HepG2 (cell line): ENCODE data around the gene SCYGR5. TPM values are rescaled to one million over a fixed set of nuclear protein-coding genes. Genes with fewer than 3 reads are reported as not detected.
A peak's percentile ranks its signal among the peaks of the same experiment; 100 is the strongest.

Experiments used
- CBX5 ChIP-seq: sonication (generic); formaldehyde crosslinking; IDR thresholded peaks from 2 replicates; pipeline ENCODE4 v1.4.0; 2020; ENCODE audit warnings: missing genetic modification reagents, borderline replicate concordance
- FOXC1 ChIP-seq: sonication (generic); formaldehyde crosslinking; IDR thresholded peaks from 2 replicates; pipeline ENCODE4 v1.8.0; 2022; ENCODE audit warnings: mild to moderate bottlenecking, missing genetic modification reagents, borderline replicate concordance
- FOXO1 ChIP-seq: sonication (generic); formaldehyde crosslinking; IDR thresholded peaks from 2 replicates; pipeline ENCODE4 v1.4.0; 2020; ENCODE audit warnings: missing genetic modification reagents
- KDM3A ChIP-seq: IDR thresholded peaks from 2 replicates; pipeline ENCODE4 v1.6.1; 2018; ENCODE audit warnings: low read depth, missing compliant biosample characterization
- MIER2 ChIP-seq: IDR thresholded peaks from 2 replicates; pipeline ENCODE4 v1.6.1; 2016; ENCODE audit warnings: missing biosample characterization, missing genetic modification reagents
- MIER3 ChIP-seq: IDR thresholded peaks from 2 replicates; pipeline ENCODE4 v1.6.1; 2016; ENCODE audit warnings: missing compliant biosample characterization, borderline replicate concordance
- NFYC ChIP-seq: IDR thresholded peaks from 2 replicates; pipeline ENCODE4 v1.6.1; 2016; ENCODE audit warnings: missing genetic modification reagents, missing compliant biosample characterization
- PCBP1 ChIP-seq: fragments of 200-400 bp; formaldehyde crosslinking; IDR thresholded peaks from 2 replicates; pipeline ENCODE4 v1.6.1; 2017; ENCODE audit warnings: mild to moderate bottlenecking, low read depth, low read length, borderline replicate concordance
- RAD51 ChIP-seq: fragments of 450-650 bp; IDR thresholded peaks from 2 replicates; pipeline ENCODE4 v1.6.1; 2016; ENCODE audit warnings: borderline replicate concordance
- RFX5 ChIP-seq: IDR thresholded peaks from 2 replicates; pipeline ENCODE4 v1.6.1; 2011; ENCODE audit warnings: low read depth, low read length, improper control_type of control experiment
- SMYD3 ChIP-seq: sonication (generic); formaldehyde crosslinking; IDR thresholded peaks from 2 replicates; pipeline ENCODE4 v1.8.1; 2023; ENCODE audit warnings: mild to moderate bottlenecking, missing genetic modification reagents
- XRCC5 ChIP-seq: fragments of 200-400 bp; formaldehyde crosslinking; optimal IDR thresholded peaks from 2 replicates; pipeline ENCODE3; 2017; ENCODE audit warnings: mild to moderate bottlenecking, low read length
- ZKSCAN8 ChIP-seq: IDR thresholded peaks from 2 replicates; pipeline ENCODE4 v1.6.1; 2016; ENCODE audit warnings: borderline replicate concordance, missing genetic modification reagents, missing compliant biosample characterization
- ZMYM4 ChIP-seq: sonication (generic); formaldehyde crosslinking; IDR thresholded peaks from 2 replicates; pipeline ENCODE4 v1.8.1; 2023; ENCODE audit warnings: mild to moderate bottlenecking, missing genetic modification reagents
- ZNF101 ChIP-seq: sonication (generic); formaldehyde crosslinking; IDR thresholded peaks from 2 replicates; pipeline ENCODE4 v1.4.0; 2020; ENCODE audit warnings: mild to moderate bottlenecking, low read depth, missing genetic modification reagents, borderline replicate concordance
- ZNF44 ChIP-seq: sonication (generic); formaldehyde crosslinking; IDR thresholded peaks from 2 replicates; pipeline ENCODE4 v1.5.1; 2020; ENCODE audit warnings: mild to moderate bottlenecking, missing genetic modification reagents
- ZNF543 ChIP-seq: sonication (generic); formaldehyde crosslinking; IDR thresholded peaks from 2 replicates; pipeline ENCODE4 v1.4.0; 2020; ENCODE audit warnings: mild to moderate bottlenecking, missing genetic modification reagents
- ZNF788 ChIP-seq: sonication (generic); formaldehyde crosslinking; IDR thresholded peaks from 2 replicates; pipeline ENCODE4 v1.5.0; 2020; ENCODE audit warnings: mild to moderate bottlenecking, missing genetic modification reagents, borderline replicate concordance
- polyA plus RNA-seq, 8 experiments: library from polyadenylated mRNA; depleted of rRNA in 3 of 8; stranded (reverse) in 7 of 8; unstranded in 1 of 8; fragments of >200 nt; fragmentation: Illumina TruSeq in 4 of 8; extraction: Trizol in 4 of 8; gene quantifications; 2 replicates each; pipeline versions ENCODE4 v1.2.1 to v1.2.3, GENCODE V29; 2011 to 2016; ENCODE audit warnings: low read depth in 4 of 8, missing spikeins in 1 of 8, mixed read lengths in 1 of 8; ENCODE audit not compliant: insufficient read depth in 1 of 8
- total RNA-seq, 5 experiments: library from RNA; depleted of rRNA; stranded (reverse); fragments of >200 nt; fragmentation: Illumina TruSeq; extraction: Trizol; gene quantifications; 2 replicates each; pipeline ENCODE4 v1.2.3, GENCODE V29; 2016; ENCODE audit warnings: low read depth in 1 of 5
- TF ChIP-seq, protein P1 (sequence below): sonication (generic); formaldehyde crosslinking; IDR thresholded peaks from 2 replicates; pipeline ENCODE4 v1.5.0; 2020; ENCODE audit warnings: mild to moderate bottlenecking, missing genetic modification reagents
- TF ChIP-seq, protein P2 (sequence below): sonication (generic); formaldehyde crosslinking; IDR thresholded peaks from 2 replicates; pipeline ENCODE4 v1.4.0; 2020; ENCODE audit warnings: mild to moderate bottlenecking, missing genetic modification reagents
- TF ChIP-seq, protein P3 (sequence below): sonication (generic); formaldehyde crosslinking; IDR thresholded peaks from 2 replicates; pipeline ENCODE4 v1.9.0; 2021; ENCODE audit warnings: missing genetic modification reagents, borderline replicate concordance
- TF ChIP-seq, protein P4 (sequence below): sonication (generic); formaldehyde crosslinking; IDR thresholded peaks from 2 replicates; pipeline ENCODE4 v1.4.0; 2020; ENCODE audit warnings: mild to moderate bottlenecking, missing genetic modification reagents, borderline replicate concordance

The SCYGR5 gene
- total and polyA plus RNA-seq, 2 of the 13 experiments (the other 11 are each of a cell fraction or from before 2014, with no cell fraction given) = not detected

DNA sequence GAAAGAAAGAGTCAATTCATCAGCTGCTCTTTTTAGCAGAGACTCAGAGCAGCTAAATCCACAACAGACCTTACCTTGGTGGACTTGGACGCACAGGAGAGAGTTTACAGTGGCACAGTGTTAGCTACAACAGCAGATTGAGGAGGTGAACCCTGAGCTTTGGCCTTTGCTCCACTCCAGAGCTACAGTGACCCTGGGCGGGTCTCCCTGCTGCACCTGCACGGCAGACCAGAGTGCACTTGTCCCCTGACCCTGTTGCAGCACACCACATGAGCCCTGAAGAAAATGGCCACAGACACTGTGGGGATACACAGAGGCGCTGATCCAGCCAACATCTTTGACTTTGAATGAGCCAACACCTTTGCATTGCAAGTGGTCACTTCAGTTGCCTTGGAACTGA, 40.3 kb downstream of the SCYGR5 start (continued):
- TF ChIP-seq, protein P1, sequence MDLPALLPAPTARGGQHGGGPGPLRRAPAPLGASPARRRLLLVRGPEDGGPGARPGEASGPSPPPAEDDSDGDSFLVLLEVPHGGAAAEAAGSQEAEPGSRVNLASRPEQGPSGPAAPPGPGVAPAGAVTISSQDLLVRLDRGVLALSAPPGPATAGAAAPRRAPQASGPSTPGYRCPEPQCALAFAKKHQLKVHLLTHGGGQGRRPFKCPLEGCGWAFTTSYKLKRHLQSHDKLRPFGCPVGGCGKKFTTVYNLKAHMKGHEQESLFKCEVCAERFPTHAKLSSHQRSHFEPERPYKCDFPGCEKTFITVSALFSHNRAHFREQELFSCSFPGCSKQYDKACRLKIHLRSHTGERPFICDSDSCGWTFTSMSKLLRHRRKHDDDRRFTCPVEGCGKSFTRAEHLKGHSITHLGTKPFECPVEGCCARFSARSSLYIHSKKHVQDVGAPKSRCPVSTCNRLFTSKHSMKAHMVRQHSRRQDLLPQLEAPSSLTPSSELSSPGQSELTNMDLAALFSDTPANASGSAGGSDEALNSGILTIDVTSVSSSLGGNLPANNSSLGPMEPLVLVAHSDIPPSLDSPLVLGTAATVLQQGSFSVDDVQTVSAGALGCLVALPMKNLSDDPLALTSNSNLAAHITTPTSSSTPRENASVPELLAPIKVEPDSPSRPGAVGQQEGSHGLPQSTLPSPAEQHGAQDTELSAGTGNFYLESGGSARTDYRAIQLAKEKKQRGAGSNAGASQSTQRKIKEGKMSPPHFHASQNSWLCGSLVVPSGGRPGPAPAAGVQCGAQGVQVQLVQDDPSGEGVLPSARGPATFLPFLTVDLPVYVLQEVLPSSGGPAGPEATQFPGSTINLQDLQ (CRISPR knock-in tag) = no peak
- TF ChIP-seq ZNF788 (CRISPR knock-in tag) (peak; percentile 46; the same call in 1 of the 2 replicates), NFYC (CRISPR knock-in tag) (no peak), ZKSCAN8 (CRISPR knock-in tag) (no peak), RAD51 (no peak), PCBP1 (no peak), SMYD3 (CRISPR knock-in tag) (no peak), KDM3A (CRISPR knock-in tag) (no peak), ZNF44 (CRISPR knock-in tag) (no peak), RFX5 (no peak), ZMYM4 (CRISPR knock-in tag) (peak; percentile 94), MIER2 (0 out of 2 replicates have a peak, but pooled peaks have one; percentile 24), FOXO1 (peak; percentile 63; the same call in 1 of the 2 replicates), CBX5 (no peak), XRCC5 (no peak), FOXC1 (0 out of 2 replicates have a peak, but pooled peaks have one; percentile 38), ZNF101 (CRISPR knock-in tag) (no peak), ZNF543 (CRISPR knock-in tag) (no peak), MIER3 (CRISPR knock-in tag) (0 out of 2 replicates have a peak, but pooled peaks have one; percentile 30)
- TF ChIP-seq, protein P2, sequence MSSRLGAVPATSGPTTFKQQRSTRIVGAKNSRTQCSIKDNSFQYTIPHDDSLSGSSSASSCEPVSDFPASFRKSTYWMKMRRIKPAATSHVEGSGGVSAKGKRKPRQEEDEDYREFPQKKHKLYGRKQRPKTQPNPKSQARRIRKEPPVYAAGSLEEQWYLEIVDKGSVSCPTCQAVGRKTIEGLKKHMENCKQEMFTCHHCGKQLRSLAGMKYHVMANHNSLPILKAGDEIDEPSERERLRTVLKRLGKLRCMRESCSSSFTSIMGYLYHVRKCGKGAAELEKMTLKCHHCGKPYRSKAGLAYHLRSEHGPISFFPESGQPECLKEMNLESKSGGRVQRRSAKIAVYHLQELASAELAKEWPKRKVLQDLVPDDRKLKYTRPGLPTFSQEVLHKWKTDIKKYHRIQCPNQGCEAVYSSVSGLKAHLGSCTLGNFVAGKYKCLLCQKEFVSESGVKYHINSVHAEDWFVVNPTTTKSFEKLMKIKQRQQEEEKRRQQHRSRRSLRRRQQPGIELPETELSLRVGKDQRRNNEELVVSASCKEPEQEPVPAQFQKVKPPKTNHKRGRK (CRISPR knock-in tag) = peak; percentile 42; the same call in 1 of the 2 replicates
- TF ChIP-seq, protein P3, sequence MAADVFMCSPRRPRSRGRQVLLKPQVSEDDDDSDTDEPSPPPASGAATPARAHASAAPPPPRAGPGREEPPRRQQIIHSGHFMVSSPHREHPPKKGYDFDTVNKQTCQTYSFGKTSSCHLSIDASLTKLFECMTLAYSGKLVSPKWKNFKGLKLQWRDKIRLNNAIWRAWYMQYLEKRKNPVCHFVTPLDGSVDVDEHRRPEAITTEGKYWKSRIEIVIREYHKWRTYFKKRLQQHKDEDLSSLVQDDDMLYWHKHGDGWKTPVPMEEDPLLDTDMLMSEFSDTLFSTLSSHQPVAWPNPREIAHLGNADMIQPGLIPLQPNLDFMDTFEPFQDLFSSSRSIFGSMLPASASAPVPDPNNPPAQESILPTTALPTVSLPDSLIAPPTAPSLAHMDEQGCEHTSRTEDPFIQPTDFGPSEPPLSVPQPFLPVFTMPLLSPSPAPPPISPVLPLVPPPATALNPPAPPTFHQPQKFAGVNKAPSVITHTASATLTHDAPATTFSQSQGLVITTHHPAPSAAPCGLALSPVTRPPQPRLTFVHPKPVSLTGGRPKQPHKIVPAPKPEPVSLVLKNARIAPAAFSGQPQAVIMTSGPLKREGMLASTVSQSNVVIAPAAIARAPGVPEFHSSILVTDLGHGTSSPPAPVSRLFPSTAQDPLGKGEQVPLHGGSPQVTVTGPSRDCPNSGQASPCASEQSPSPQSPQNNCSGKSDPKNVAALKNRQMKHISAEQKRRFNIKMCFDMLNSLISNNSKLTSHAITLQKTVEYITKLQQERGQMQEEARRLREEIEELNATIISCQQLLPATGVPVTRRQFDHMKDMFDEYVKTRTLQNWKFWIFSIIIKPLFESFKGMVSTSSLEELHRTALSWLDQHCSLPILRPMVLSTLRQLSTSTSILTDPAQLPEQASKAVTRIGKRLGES (CRISPR knock-in tag) = no peak
- TF ChIP-seq, protein P4, sequence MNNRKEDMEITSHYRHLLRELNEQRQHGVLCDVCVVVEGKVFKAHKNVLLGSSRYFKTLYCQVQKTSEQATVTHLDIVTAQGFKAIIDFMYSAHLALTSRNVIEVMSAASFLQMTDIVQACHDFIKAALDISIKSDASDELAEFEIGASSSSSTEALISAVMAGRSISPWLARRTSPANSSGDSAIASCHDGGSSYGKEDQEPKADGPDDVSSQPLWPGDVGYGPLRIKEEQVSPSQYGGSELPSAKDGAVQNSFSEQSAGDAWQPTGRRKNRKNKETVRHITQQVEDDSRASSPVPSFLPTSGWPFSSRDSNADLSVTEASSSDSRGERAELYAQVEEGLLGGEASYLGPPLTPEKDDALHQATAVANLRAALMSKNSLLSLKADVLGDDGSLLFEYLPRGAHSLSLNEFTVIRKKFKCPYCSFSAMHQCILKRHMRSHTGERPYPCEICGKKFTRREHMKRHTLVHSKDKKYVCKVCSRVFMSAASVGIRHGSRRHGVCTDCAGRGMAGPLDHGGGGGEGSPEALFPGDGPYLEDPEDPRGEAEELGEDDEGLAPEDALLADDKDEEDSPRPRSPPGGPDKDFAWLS (CRISPR knock-in tag) = no peak
